HG03469 (cell line): ENCODE results near the gene EBF4.

Experiments
- ATAC-seq: cut with Tn5 transposase; IDR thresholded peaks from one replicate; pipeline ENCODE4 v1.9.1; 2021; ENCODE audit warnings: mild to moderate bottlenecking, moderate library complexity, moderate number of reproducible peaks; ENCODE audit not compliant: unreplicated experiment

Gene EBF4

DNA sequence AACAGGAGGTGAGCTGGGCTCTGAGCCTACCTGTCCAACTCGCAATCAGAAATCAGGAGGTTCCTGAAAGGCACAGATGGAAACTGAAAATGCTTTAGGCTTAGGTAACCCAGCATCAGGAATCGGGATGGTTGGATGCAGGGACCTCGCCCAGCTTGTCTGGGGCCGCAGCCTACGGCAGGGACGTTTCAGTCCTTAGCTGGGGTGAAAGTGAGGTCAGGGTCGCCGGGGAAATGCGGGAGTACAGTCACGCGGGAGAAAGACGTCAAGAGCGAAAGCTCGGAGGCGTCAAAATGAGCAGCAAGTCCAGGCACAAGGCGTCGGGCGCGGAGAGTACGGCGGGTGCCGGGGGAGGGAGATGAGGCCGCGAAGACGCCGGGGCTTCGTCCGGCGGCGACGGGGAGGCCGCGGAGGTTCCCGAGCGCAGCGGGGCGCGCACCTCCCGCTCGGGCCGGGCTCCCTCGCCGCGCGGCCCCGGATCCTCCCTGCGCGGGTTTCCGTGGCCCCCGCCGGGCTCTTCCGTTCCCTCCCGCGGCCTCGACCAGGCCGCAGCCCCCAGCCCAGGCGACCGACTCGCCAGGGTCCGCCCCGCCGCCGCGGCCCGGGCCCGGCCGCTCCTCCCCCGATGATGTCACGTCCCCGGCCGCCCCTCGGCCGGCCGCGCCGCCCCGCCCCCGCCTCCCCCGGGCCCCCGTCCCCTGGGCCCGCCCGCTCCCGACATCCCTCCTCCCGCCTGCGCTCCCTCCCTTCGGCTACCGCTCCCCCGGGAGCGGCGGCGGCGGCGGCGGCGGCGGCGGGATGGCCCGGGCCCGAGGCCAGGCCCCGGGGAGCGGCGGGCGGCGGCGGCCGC lies at the start of gene EBF4:
Gene EBF4 (plus strand): TSS at position 745 of the 850 bp plus-strand sequence. CDS start 866 bp downstream, outside the sequence.
- ATAC-seq, result no peak

GRCh38 chr20:2643708-2644107 lies 48.9 kb upstream of the EBF4 start:
- no peak for ATAC-seq

GRCh38 chr20:2651772-2652723 lies 40.5 kb upstream of the EBF4 start, which contains the start of gene NOP56:
TSS of gene NOP56 (plus strand) at chr20:2652632. CDS start at chr20:2652661, 29 bp downstream.
- peak; percentile 62 for ATAC-seq

DNA sequence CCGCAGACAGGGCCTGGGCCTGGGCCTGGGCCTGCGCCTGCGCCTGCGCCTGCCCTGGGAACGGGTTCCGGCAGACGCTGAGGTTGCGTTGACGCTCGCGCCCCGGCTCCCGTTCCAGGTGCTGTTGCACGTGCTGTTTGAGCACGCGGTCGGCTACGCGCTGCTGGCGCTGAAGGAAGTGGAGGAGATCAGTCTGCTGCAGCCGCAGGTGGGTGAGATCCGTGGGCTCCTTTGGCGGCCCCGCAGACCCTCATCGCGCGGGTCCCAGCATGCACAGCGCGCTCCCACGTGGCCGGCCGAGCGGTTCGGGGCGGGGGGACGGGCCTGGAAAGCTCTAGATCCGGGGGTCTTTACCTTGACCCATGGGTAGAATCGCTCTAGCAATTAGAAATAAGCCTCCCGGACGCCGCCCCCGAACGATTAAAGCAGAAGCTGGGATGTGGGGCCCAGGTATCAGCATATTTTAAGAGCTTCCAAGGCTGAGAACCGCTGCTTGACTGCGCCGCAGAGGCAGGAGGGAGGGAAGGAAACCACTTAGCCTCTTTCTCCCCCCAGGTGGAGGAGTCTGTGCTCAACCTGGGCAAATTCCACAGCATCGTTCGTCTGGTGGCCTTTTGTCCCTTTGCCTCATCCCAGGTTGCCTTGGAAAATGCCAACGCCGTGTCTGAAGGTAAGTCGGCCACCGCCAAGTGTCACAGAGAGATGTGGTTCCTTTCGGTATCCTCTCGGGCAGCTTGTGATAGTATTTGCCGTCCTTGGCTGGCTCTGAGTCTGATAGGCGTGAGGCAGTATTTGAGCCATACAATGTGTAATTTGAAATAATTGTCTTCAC lies 39.6 kb upstream of the EBF4 start:
- peak; percentile 20 for ATAC-seq

GRCh38 chr20:2653556-2654383 lies 38.8 kb upstream of the EBF4 start:
- no peak for ATAC-seq

DNA sequence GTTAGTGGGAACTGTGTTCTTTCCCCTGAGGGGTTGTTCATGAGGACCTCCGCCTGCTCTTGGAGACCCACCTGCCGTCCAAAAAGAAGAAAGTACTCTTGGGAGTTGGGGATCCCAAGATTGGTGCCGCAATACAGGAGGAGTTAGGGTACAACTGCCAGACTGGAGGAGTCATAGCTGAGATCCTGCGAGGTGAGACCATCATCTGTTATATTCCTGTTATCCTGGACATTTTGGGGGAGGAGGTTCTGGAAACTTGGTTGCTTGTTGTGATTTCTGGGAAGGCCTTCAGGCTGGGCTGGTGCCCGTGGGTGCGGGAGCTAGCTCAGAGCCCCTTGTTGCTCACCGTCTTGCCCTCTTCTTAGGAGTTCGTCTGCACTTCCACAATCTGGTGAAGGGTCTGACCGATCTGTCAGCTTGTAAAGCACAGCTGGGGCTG lies 38.2 kb upstream of the EBF4 start:
- no peak for ATAC-seq

DNA sequence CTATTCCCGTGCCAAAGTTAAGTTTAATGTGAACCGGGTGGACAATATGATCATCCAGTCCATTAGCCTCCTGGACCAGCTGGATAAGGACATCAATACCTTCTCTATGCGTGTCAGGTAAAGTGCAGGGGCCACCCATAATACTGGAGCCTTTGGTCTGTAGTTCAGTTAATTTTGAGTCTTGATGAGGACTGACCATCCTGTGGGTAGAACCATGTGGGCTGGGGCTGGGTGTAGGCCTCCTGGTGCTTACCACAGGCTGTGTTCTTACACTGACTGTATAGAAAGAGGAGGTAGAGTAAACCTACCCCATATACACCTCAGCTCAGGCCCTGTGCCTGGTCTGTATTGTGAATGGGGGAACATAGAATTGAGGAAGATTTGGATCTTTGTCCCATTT lies 37.7 kb upstream of the EBF4 start:
- no peak for ATAC-seq

- ATAC-seq, result no peak
Observed at GRCh38 chr20:2655331-2656116, 37.1 kb upstream of the EBF4 start.

DNA sequence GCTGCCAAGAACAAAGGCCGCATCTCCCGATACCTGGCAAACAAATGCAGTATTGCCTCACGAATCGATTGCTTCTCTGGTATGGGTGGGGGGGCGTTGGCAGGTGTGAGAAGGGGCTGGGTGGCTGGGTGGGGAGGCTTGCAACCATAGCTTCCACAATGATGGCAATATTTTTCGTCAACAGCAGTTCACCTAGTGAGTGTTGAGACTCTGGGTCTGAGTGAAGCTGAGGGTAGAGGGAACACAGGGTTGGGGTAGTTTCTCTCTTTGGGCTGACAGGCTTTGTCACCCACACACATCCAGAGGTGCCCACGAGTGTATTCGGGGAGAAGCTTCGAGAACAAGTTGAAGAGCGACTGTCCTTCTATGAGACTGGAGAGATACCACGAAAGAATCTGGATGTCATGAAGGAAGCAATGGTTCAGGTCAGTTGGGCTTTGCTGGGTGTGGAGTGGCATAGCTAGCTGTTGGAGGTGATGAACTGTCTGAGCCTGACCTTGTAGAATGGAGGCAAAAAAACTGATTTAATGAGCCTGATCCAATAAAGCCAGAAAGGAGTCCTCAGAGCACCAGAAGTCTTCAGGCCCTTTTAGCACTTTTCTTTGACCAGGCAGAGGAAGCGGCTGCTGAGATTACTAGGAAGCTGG lies 36.0 kb upstream of the EBF4 start:
- ATAC-seq, result no peak

DNA sequence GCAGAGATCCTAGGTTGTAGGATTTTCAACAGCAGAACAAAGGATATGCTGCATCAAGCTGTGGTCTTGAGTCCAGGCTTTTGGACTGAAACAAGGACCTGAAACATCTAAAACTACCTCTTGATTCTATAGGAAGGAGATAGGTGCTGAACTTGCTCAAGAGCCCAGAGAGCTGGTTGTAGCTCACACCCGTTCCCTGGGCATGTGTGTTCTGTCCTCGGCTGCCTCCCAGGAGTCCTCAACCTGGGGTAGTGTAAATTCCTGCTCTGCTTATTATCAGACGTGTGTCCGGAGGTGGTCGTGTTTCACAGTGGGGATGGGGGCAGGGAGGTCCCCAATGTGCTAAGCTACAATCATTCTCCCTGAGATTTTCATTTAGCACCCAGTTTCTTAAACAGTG lies 35.3 kb upstream of the EBF4 start:
- ATAC-seq, result no peak

GRCh38 chr20:2657674-2658073 lies 34.9 kb upstream of the EBF4 start:
- no peak for ATAC-seq

DNA sequence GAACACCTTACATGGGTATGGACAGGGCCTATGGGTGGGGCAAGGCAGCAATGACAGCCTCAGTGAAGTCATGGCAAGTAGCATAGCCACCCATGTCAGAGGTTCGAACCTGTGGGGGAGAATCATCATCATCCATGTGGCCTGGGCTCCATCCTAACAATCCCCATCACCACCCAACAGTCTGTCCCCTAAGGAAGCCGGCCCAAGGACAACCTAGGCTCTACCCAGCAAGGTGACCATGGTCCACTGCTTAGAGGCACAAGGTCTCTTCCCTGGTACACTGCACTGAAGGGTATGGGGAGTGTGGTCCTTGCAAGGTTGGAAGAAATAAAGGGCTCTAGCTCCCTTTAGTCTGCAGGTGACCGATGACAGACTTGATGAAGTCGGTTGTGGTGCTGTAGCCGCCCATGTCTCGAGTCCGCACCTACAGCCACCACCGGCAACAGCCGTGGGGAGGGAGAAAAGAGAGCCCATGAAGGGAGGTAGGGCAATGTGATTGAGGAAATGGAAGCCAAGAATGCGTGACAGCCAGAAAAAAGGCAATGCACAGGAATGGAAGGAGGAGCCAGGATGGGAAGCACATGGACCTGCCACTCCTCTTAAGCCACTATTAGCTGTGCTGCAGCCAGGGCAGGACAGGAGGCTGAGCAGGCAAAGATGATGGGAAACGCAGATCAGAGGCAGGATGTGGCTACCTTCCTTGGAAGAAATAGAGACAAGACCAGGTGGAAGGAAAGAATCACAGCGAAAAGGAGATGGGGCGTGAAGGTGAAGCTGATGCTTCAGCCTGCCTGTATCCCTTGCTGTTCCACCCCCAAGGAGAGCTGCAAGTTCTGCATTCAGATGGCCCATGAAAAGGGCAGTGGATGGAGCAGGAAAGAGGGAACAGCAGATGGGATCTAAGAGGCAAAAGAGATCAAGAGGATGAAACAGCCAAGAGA lies 33.9 kb upstream of the EBF4 start:
- no peak for ATAC-seq

DNA sequence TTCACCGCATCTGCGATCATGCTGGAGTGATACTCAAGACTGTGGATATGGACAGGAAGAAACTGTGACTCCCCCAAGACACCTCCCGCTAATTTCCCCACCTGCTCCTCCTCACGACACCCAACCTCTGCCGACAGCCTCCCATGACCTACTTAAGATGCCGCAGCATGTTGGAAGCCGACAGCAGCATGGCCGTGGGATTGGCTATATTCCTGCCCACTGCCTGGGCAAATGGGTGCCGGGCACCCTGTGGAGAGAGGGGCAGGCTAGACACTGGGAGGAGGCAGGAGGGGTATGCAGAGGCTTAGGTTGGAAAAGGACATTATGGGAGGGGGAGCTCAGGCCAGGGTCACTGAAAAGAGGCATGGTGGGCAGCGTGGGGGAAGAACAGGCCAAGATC lies 33.0 kb upstream of the EBF4 start:
- ATAC-seq, result no peak

- ATAC-seq, result no peak
Observed at GRCh38 chr20:2663364-2663886, 29.2 kb upstream of the EBF4 start.

- ATAC-seq, result peak; percentile 50
Observed at GRCh38 chr20:2663887-2664719, 28.5 kb upstream of the EBF4 start, which contains the start of gene IDH3B. TSS of gene IDH3B (minus strand) at chr20:2664216. CDS start at chr20:2664188, 28 bp downstream.

GRCh38 chr20:2671977-2672376 lies 20.6 kb upstream of the EBF4 start:
- no peak for ATAC-seq
